IMR-90 (cell line): Measurements from ENCODE around the gene DIAPH2. TPM values are rescaled to one million over a fixed set of nuclear protein-coding genes. Genes with fewer than 3 reads are reported as not detected.
A peak's percentile ranks its signal among the peaks of the same experiment; 100 is the strongest.

ENCODE experiments used
- ATAC-seq: fragments of 200-7000 bp; cut with Tn5 transposase; 2 replicates; pipeline ENCODE4 v1.9.1; 2020; ENCODE audit warnings: low read depth, mild to moderate bottlenecking, moderate library complexity
- BruUV-seq: library from RNA; stranded (reverse); fragments of 400-500 nt; replicated peaks from 2 replicates; lab custom pipeline; 2021; lab: Mats Ljungman, UMichigan
- CTCF ChIA-PET: fragments of 300-600 bp; formaldehyde crosslinking; extraction: SDS; loops from one replicate; lab custom pipeline; 2021; ENCODE audit warnings: antibody characterized with exemption; lab: Yijun Ruan, JAX
- POLR2A ChIA-PET: fragments of 300-600 bp; sonication (Branson Sonifier 250); formaldehyde crosslinking; loops from one replicate; lab custom pipeline; 2022; ENCODE audit warnings: antibody characterized with exemption; ENCODE audit not compliant: unreplicated experiment; lab: Charles Lee
- DNase-seq: peaks from one replicate; pipeline ENCODE4 v3.0.0; 2013
- H2AFZ ChIP-seq: replicated peaks from 2 replicates; pipeline ENCODE3; 2013; ENCODE audit warnings: low read length, mild to moderate bottlenecking; ENCODE audit not compliant: poor library complexity
- H2AK5ac ChIP-seq: 2 replicates; pipeline ENCODE4 v1.6.1; 2013; ENCODE audit warnings: low read depth, low read length, inconsistent platforms
- H2AK9ac ChIP-seq: replicated peaks from 2 replicates; pipeline ENCODE3; 2013; ENCODE audit warnings: mild to moderate bottlenecking, low read depth, low read length, moderate library complexity; ENCODE audit not compliant: poor library complexity
- H2BK120ac ChIP-seq: 2 replicates; pipeline ENCODE4 v1.6.1; 2013; ENCODE audit warnings: low read depth, low read length, inconsistent platforms
- H2BK15ac ChIP-seq: 3 replicates; pipeline ENCODE4 v1.6.1; 2013; ENCODE audit warnings: low read depth, low read length, inconsistent platforms
- H2BK20ac ChIP-seq: 2 replicates; pipeline ENCODE4 v1.6.1; 2013; ENCODE audit warnings: low read depth, mild to moderate bottlenecking, inconsistent platforms, low read length, moderate library complexity
- H2BK5ac ChIP-seq: 2 replicates; pipeline ENCODE4 v1.6.1; 2013; ENCODE audit warnings: mild to moderate bottlenecking, low read depth, low read length, inconsistent platforms; ENCODE audit not compliant: poor library complexity, severe bottlenecking
- H3K14ac ChIP-seq: replicated peaks from 2 replicates; pipeline ENCODE4 v1.6.1; 2013; ENCODE audit warnings: low read depth, low read length, inconsistent platforms
- H3K18ac ChIP-seq: 2 replicates; pipeline ENCODE4 v1.6.1; 2013; ENCODE audit warnings: low read depth, low read length, control low read depth
- H3K23ac ChIP-seq: 2 replicates; pipeline ENCODE4 v1.6.1; 2013; ENCODE audit warnings: low read depth, low read length, inconsistent platforms
- H3K27ac ChIP-seq: 2 replicates; pipeline ENCODE4 v1.5.1; 2013; ENCODE audit warnings: mild to moderate bottlenecking, control low read depth, low read length; ENCODE audit not compliant: insufficient read depth
- H3K27me3 ChIP-seq: 2 replicates; pipeline ENCODE4 v1.6.1; 2013; ENCODE audit warnings: low read length; ENCODE audit not compliant: control insufficient read depth, insufficient read depth
- H3K36me3 ChIP-seq: 2 replicates; pipeline ENCODE4 v1.6.1; 2013; ENCODE audit warnings: low read length, mixed read lengths; ENCODE audit not compliant: control insufficient read depth, insufficient read depth
- H3K4ac ChIP-seq: 2 replicates; pipeline ENCODE4 v1.6.1; 2013; ENCODE audit warnings: low read depth, low read length, inconsistent platforms
- H3K4me1 ChIP-seq: 2 replicates; pipeline ENCODE4 v1.6.1; 2013; ENCODE audit warnings: low read length, mixed read lengths; ENCODE audit not compliant: control insufficient read depth, insufficient read depth
- H3K4me2 ChIP-seq: 2 replicates; pipeline ENCODE4 v1.6.1; 2013; ENCODE audit warnings: low read depth, mild to moderate bottlenecking, control low read depth, low read length, moderate library complexity
- H3K4me3 ChIP-seq: 2 replicates; pipeline ENCODE4 v1.5.1; 2013; ENCODE audit warnings: low read depth, mild to moderate bottlenecking, control low read depth, low read length, moderate library complexity; ENCODE audit not compliant: insufficient read depth
- H3K56ac ChIP-seq: 2 replicates; pipeline ENCODE4 v1.6.1; 2013; ENCODE audit warnings: low read length, inconsistent platforms; ENCODE audit not compliant: insufficient read depth; ENCODE audit errors: extremely low read depth
- H3K79me1 ChIP-seq, 2 experiments: 2 replicates each; pipeline ENCODE4 v1.6.1; 2013; ENCODE audit warnings: low read length in 2 of 2, inconsistent platforms in 1 of 2, low read depth in 1 of 2
- H3K9ac ChIP-seq: 2 replicates; pipeline ENCODE4 v1.6.1; 2013; ENCODE audit warnings: low read depth, low read length, control low read depth
- H3K9me1 ChIP-seq: 2 replicates; pipeline ENCODE4 v1.6.1; 2013; ENCODE audit warnings: low read length, inconsistent platforms; ENCODE audit not compliant: insufficient read depth
- H3K9me3 ChIP-seq: 2 replicates; pipeline ENCODE4 v1.6.1; 2013; ENCODE audit warnings: low read length; ENCODE audit not compliant: control insufficient read depth, insufficient read depth
- H4K20me1 ChIP-seq: 2 replicates; pipeline ENCODE4 v1.6.1; 2013; ENCODE audit warnings: low read length, inconsistent platforms; ENCODE audit not compliant: insufficient read depth
- H4K5ac ChIP-seq: 2 replicates; pipeline ENCODE4 v1.6.1; 2013; ENCODE audit warnings: mild to moderate bottlenecking, low read depth, low read length, control low read depth
- H4K8ac ChIP-seq, 2 experiments: 2 replicates each; pipeline ENCODE4 v1.6.1; 2013; ENCODE audit warnings: low read depth in 2 of 2, low read length in 2 of 2, control low read depth in 1 of 2, inconsistent platforms in 1 of 2
- H4K91ac ChIP-seq: 2 replicates; pipeline ENCODE4 v1.6.1; 2013; ENCODE audit warnings: low read depth, low read length, inconsistent platforms; ENCODE audit not compliant: insufficient read depth
- BHLHE40 ChIP-seq: fragments of 150-350 bp; IDR thresholded peaks from 2 replicates; pipeline ENCODE4 v1.6.1; 2016; ENCODE audit warnings: mild to moderate bottlenecking, low read depth, low read length
- WGBS, 2 experiments: methylation state at CpG; one replicate each; pipeline versions ENCODE4 v1.1.5 to v1.1.7; 2013; ENCODE audit warnings: missing lambda C conversion rate in 2 of 2; ENCODE audit not compliant: insufficient read length in 1 of 2; ENCODE audit errors: extremely low coverage in 2 of 2; 5-methylcytosine and 5-hydroxymethylcytosine counted together
- dilution Hi-C: fragments of 300-500 bp; cut with HindIII; formaldehyde crosslinking; loops from one replicate; pipeline ENCODE4 v1.14.3; 2018; ENCODE audit warnings: low sequenced_read_pairs; ENCODE audit not compliant: unreplicated experiment
- in situ Hi-C: fragments of 300-500 bp; cut with MboI; formaldehyde crosslinking; loops from 3 replicates; pipeline ENCODE4 v1.14.3; 2019; ENCODE audit warnings: low sequenced_read_pairs, inconsistent platforms, mixed read lengths
- intact Hi-C: fragments of 100-400 bp; cut with micrococcal nuclease; formaldehyde crosslinking; loops from 2 replicates; pipeline ENCODE4 v1.10.0; 2022
- polyA plus RNA-seq, 3 experiments: library from polyadenylated mRNA; depleted of rRNA; stranded (reverse); fragments of >200 nt; gene quantifications; 2 replicates each; pipeline ENCODE4 v1.2.3, GENCODE V29; 2012; ENCODE audit warnings: low replicate concordance in 1 of 3
- total RNA-seq: library from RNA; depleted of rRNA; stranded (reverse); fragments of >200 nt; gene quantifications from 2 replicates; pipeline ENCODE4 v1.2.3, GENCODE V29; 2012
- TF ChIP-seq, protein P1 (sequence below): fragments of 150-350 bp; IDR thresholded peaks from 2 replicates; pipeline ENCODE4 v1.6.1; 2017; ENCODE audit warnings: mild to moderate bottlenecking, antibody characterized with exemption, low read length, low read depth

DIAPH2 gene
- total and polyA plus RNA-seq, 2 of the 4 experiments (the other 2 are of a cell fraction), result 3.6 to 19.9 TPM

DNA sequence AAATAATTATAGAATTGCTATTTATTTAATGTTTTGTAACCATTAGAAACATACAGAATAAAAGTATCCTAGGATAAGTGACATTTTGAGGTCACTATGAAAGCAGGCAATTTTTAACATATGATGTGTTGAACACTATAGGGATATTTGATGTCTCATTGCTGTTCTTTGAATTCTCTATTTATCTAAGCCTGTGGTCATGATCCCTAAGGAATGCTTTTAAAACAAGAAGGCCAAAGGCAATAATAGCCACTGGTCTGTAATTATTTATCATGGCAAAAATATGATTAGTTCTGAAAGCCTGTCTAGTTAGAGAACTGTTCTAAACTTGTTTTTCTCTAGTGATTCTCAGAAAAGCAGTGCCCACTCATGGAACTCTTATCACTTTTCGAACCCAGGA lies 385.7 kb downstream of the DIAPH2 start:
- no peak overlapping the region for H2BK20ac ChIP-seq
- intact Hi-C loops, result no loop called here
- WGBS, 2 experiments, result no CpG with 5 or more reads among the region's 1 CpG
- H3K14ac ChIP-seq, result no peak overlapping the region
- in situ Hi-C loops, result no loop called here
- H2BK5ac ChIP-seq, result no peak overlapping the region
- H2AK9ac ChIP-seq, result no peak overlapping the region
- no peaks in the 10 kb centered on the region for H3K9me1 ChIP-seq
- H2BK15ac ChIP-seq, result no peak overlapping the region
- H3K27ac ChIP-seq, result no peak overlapping the region
- H4K5ac ChIP-seq, result no peak overlapping the region
- H3K4me1 ChIP-seq, result no peaks in the 10 kb centered on the region
- no peaks in the 10 kb centered on the region for H3K27me3 ChIP-seq
- no peak overlapping the region for H3K23ac ChIP-seq
- H4K20me1 ChIP-seq, result no peaks in the 10 kb centered on the region
- peak; percentile 20 for DNase-seq
- H3K18ac ChIP-seq, result no peak overlapping the region
- H2BK120ac ChIP-seq, result no peak overlapping the region
- no TSS peak for BruUV-seq
- TF ChIP-seq BHLHE40, result no peak
- TF ChIP-seq, protein P1, sequence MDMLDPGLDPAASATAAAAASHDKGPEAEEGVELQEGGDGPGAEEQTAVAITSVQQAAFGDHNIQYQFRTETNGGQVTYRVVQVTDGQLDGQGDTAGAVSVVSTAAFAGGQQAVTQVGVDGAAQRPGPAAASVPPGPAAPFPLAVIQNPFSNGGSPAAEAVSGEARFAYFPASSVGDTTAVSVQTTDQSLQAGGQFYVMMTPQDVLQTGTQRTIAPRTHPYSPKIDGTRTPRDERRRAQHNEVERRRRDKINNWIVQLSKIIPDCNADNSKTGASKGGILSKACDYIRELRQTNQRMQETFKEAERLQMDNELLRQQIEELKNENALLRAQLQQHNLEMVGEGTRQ, result no peak
- H4K91ac ChIP-seq, result no peak overlapping the region
- no peaks in the 10 kb centered on the region for H3K79me1 ChIP-seq
- no peak overlapping the region for H3K9ac ChIP-seq
- no peaks in the 10 kb centered on the region for H3K9me3 ChIP-seq
- H3K4me2 ChIP-seq, result no peak overlapping the region
- ChIA-PET POLR2A (no interaction called here), CTCF (no interaction called here)
- no peak for ATAC-seq
- no peak overlapping the region for H3K56ac ChIP-seq
- H3K4ac ChIP-seq, result no peak overlapping the region
- H3K36me3 ChIP-seq, result no peaks in the 10 kb centered on the region
- no peak overlapping the region for H2AK5ac ChIP-seq
- no peak overlapping the region for H4K8ac ChIP-seq
- dilution Hi-C loops, result no loop called here
- no peak overlapping the region for H3K4me3 ChIP-seq
- H2AFZ ChIP-seq, result no peak overlapping the region
